SK-N-SH treated with all-trans-retinoic acid at 6 μM for 48 hours (cell line): ENCODE data around the gene LRFN2.

ENCODE experiments used
- RARB ChIP-seq: fragments of 250-450 bp; sonication (Bioruptor Pico); IDR thresholded peaks from 2 replicates; pipeline ENCODE4 v1.8.0; 2021; ENCODE audit warnings: mild to moderate bottlenecking, moderate library complexity
- ZFP3 ChIP-seq: fragments of 250-450 bp; sonication (Bioruptor Pico); IDR thresholded peaks from 2 replicates; pipeline ENCODE4 v1.5.0; 2020; ENCODE audit warnings: mild to moderate bottlenecking, moderate library complexity
- ZNF565 ChIP-seq: fragments of 450-650 bp; formaldehyde crosslinking; conservative IDR thresholded peaks from 2 replicates; pipeline ENCODE4 v1.5.0; 2020; ENCODE audit warnings: low read depth, mild to moderate bottlenecking, moderate library complexity

DNA sequence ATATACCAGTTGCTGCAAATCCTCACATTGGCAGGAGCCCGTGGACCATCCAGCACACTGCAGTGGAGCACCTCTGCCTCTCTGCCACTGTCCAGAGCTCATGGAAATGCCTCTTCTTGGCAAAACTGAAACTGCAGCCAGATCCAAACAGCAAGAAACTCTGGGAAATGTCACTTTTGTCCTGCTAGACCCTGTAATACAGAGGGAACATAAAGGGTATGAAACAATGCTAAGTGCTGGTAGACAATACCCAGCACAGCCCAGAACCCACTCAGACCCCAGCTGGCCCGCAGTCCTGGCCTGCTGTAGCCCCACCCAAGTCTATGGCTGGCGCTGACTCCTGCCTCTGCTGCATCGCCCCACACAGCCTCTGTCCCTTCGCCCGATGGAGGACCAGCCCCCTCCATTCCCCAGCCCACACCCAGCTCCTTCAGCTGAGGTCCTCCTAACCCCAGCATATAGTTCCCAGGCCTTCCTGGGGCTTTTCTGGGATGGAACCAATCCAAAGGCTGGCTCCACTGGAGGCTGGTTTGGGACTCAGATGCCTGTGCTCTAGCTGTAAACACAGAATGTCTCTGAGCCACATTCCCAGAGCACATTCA lies 242.5 kb downstream of the LRFN2 start:
- no peak for TF ChIP-seq ZFP3
- no peak for TF ChIP-seq ZNF565
- TF ChIP-seq RARB (CRISPR knock-in tag): no peak
